GM19043 (cell line): ENCODE data around the gene RCCD1.
A peak's percentile ranks its signal among the peaks of the same experiment; 100 is the strongest.
"Not testable (repeated sequence)": the region's sequence is repeated elsewhere in the genome, so short reads cannot be mapped to it uniquely, and the experiment has no call there.

Experiments used
- ATAC-seq: cut with Tn5 transposase; IDR thresholded peaks from one replicate; pipeline ENCODE4 v1.9.1; 2021; ENCODE audit warnings: low read depth; ENCODE audit not compliant: unreplicated experiment

RCCD1 gene

DNA sequence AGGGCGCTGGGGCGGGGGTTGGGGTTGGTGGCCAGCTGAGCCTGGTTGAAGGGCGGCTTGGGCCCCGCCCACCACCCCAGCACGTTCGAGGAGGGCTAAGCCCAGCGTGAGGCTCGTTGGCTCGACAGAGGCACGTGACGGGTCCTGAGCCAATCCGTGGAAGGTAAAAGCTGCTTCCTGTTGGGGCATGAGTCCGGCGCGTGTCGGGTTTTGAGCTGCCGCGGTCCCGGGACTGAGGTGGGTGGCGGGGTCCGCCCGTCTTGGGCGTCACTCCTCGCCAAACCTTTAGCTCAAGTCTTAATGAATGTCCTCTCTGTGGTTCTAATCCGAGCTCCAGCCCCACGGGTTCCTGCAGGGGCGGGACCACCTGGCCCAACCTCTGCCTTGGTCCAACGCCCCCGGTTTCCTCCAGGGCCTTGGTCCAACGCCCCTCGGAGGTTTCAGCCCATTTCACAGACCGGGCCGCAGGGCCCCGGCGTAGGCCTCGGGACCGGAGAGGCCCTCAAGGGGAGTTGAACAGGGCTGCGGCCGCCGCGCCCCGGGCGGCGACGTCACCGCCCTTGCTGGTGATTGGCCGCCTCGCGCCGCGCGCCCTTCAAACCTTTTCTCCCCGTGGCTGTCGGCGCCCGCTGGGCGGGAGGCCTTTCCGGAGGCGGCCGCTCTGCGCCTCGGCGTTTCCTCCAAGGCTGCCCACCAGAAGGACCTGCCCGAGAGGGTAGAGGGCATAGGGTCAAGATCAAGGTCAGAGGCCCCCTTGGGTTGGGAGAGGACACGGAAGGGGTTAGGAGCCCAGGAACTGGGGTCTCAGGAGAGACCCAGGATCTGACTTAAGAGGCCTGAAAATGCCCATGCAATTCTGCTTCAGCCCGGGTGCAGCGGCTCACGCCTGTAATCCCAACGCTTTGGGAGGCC, at the start of gene RCCD1:
Gene RCCD1, plus strand, starts transcription at position 173 of the 912 bp plus-strand sequence. CDS start 1,851 bp downstream, outside the sequence.
- ATAC-seq: peak; percentile 94

DNA sequence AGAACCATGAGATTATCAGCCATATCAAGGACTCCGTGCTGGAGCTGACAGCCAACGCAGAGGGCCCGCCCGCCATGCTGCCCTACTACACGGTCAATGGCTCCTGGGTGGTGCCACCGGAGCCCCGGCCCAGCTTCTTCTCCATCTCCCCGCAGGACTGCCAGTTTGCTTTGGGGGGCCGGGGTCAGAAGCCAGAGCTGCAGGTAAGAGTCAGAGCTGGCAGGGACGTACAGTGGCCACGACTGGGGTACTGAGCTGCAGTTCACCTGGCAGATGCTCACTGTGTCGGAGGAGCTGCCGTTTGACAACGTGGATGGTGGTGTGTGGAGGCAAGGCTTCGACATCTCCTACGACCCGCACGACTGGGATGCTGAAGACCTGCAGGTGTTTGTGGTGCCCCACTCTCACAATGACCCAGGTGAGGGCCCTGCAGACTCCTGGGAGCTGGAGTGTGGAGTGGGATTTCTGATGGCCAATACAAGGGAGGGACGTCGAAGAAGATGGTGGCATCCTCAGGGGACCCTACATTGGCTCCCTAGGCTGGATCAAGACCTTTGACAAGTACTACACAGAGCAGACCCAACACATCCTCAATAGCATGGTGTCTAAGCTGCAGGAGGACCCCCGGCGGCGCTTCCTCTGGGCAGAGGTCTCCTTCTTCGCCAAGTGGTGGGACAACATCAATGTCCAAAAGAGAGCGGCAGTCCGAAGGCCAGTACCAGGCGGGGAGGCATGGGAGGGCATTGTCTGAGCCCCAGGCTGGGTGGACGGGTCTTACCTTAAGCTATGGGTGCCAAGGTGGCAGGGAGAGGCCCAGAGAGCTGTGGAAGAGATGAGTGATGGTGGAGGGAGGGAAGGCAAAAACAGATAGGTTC, 49.1 kb upstream of the RCCD1 start:
- no peak for ATAC-seq

DNA sequence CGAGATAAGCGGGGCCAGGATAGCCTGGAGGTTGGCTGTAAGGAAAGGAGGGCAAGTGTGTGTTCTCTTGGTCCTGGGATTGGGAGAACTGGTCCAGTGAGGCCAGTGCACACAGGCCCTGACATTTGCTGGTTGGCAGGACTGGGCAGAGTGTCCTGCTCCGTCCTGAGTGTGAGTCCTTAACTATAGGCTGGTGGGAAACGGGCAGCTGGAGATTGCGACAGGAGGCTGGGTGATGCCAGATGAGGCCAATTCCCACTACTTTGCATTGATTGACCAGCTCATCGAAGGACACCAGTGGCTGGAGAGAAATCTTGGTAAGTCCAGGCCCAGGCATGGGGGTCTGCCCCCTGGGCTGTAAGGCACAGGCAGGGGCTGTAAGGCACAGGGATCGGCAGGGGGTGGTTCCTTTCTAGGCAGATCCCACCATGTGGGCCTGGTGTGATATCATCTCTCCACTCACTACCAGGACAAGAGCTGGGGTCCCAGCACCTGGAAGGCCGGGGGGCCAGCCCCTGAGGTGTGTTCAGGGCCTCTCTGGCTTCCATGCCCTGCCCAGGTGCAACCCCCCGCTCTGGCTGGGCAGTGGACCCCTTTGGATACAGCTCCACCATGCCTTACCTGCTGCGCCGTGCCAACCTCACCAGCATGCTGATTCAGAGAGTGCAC, 48.4 kb upstream of the RCCD1 start:
- ATAC-seq: no peak

DNA sequence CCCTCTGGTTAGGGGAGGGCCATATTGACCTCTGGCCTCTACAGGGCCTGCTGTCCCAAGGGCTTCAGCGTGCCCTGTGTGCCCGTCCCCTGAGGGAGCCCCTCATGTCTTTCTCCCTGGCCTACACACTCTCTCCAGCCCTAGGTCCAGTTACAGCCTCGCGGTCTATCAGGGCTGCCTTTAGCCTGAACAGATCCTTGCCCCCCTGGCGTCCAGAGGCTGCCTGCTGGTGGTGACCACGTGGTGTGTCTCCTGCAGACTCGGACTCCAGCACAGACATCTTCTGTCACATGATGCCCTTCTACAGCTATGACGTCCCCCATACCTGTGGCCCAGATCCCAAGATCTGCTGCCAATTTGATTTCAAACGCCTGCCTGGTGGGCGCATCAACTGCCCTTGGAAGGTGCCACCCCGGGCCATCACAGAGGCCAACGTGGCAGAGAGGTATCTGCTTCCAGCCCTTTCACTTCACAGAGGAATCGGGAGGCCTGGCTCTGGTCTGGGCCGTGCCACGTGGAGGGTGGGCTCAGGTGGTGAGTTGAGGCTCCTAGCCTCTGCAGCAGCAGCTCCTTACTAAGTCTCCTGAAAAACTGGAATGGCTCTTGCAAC, 47.5 kb upstream of the RCCD1 start:
- ATAC-seq: no peak

DNA sequence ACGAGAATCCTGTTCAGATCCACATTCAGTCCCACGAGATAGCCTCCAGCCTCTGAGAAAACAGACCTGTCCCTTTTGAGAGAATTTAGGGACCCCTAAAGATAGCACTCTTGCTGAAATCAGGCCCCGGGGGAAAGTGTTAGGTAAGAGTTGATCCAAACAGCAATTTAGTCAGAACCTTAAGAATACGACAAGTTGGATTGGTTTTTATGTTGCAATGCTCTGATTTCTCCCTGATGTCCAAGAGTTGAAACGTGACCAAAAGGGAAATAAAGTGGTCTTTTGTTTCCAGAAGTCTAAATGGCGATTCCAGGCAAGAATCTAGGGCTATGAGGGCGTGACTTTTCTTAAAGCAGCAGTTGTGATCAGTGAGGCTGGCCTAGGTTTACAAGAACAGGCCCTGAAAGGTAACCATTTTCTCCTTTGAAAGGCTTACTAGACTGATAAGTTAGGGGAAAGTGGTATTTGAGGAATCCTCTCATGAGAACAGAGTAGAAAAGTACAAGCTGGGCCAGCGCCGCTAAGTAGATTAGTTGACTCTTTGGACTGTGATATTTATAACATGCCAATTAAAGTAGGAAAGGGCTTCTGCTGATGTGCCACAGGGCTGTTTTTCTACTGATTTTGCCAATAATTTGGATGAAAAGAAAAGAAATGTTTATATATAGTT, 46.7 kb upstream of the RCCD1 start:
- no peak for ATAC-seq

- ATAC-seq: not testable (repeated sequence)
Observed at GRCh38 chr15:90909449-90909848, 45.2 kb upstream of the RCCD1 start.

- no peak for ATAC-seq
Observed at GRCh38 chr15:90909976-90910375, 44.7 kb upstream of the RCCD1 start.

DNA sequence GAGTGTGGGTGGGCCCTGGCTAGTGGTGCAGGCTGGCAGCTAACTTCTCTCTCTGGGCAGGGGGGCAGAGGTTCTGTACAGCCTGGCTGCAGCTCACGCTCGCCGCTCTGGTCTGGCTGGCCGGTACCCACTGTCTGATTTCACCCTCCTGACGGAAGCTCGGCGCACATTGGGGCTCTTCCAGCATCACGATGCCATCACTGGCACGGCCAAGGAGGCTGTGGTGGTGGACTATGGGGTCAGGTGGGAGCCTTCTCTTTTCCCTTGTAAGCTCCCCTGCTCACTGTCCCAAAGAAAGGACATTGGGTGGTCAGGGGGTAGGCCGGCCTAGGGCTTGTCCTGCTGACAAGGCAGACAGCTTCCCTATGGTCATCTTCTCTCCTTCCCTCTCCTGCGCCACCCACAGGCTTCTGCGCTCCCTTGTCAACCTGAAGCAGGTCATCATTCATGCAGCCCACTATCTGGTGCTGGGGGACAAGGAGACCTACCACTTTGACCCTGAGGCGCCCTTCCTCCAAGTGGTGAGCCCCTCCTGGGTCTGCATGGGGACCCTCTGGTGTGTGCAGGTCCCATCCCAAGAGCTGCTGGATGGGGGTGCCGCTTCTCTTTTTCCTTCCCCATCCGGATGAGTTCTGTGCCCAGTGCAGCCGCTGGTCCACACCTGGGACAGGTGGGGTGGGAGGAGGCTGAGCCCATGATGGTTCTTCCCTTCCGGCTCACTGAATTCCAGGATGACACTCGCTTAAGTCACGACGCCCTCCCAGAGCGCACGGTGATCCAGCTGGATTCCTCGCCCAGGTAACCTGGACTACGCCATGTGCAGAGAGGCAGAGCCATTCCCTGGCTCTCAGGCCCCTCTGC, 44.0 kb upstream of the RCCD1 start:
- no peak for ATAC-seq

DNA sequence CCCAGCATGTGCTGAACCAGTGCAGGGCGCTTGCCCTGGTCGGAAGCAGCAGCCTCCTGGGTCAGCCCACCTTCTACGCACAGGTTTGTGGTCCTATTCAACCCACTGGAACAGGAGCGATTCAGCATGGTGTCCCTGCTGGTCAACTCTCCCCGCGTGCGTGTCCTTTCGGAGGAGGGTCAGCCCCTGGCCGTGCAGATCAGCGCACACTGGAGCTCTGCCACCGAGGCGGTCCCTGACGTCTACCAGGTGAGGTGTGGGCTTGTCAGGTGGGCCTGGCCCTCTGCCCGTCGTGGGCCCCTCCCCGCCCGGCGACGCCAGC, 43.4 kb upstream of the RCCD1 start:
- no peak for ATAC-seq

DNA sequence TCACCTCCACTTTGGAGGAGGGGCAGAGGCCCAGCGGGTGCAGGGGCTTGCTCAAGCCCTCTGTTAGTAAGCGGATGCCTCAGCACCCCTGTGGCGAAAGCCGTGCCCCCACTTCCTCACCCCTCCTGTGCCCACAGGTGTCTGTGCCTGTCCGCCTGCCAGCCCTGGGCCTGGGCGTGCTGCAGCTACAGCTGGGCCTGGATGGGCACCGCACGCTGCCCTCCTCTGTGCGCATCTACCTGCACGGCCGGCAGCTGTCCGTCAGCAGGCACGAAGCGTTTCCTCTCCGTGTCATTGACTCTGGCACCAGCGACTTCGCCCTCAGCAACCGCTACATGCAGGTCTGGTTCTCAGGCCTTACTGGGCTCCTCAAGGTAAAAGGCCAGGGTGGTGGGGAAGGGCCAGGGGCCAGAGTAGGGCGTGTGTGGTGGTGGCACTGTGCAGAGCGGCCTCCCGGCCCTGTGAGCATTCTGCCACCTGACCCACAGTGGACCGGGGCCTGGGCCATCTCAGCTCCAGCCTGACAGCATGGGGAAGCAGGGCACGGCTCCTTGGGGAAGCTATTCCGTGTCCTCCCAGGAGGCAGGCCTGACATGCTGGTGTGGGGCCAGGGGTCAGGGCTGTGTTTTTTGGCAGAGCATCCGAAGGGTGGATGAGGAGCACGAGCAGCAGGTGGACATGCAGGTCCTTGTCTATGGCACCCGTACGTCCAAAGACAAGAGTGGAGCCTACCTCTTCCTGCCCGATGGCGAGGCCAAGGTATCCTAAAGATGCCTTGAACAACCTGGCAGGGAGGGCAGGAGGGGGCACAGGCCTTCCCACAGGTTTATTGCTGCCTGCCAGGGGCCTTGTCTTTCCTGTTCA, 42.5 kb upstream of the RCCD1 start:
- no peak for ATAC-seq

DNA sequence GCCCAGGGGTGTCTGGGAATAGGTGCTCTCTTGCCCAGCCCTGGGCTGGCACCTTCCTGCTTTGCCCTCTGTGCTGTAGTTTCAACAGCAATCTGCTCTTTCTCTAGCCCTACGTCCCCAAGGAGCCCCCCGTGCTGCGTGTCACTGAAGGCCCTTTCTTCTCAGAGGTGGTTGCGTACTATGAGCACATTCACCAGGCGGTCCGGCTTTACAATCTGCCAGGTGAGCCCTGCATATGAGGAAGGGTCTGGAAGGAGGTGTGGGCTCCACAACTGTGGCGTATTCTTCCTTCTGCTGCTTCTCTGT, 42.0 kb upstream of the RCCD1 start:
- no peak for ATAC-seq

GRCh38 chr15:90913398-90913944, 41.2 kb upstream of the RCCD1 start:
- ATAC-seq: no peak

DNA sequence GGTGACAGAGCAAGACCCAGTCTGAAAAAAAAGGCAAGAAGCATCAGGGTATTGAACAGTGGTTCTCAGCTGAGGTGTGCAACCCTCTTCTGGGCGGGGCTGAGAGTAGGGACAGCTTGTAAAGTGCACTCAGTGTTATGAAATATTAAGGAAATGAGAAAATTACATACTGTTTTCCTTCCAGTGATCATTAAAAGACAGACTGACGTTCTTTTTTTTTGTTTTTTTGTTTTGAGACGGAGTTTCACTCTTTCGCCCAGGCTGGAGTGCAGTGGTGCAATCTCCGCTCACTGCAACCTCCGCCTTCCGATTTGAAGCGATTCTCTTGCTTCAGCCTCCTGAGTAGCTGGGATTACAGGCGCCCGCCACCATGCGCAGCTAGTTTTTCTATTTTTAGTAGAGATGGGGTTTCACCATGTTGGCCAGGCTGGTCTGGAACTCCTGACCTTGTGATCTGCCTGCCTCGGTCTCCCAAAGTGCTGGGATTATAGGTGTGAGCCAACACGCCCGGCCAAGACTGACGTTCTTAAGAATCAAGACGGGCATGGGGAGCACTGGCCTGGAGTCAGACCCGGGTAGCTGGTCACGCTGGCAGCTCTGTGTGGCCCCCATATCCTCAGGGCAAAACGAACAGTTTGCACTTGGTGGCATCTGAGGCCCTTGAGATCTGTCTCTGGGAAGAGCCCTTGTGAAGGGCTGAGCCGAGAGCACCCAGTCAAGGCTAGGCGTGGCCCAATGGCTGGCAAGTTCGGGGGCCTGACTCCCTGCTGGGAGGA, 40.2 kb upstream of the RCCD1 start:
- no peak for ATAC-seq

- ATAC-seq: no peak
Observed at GRCh38 chr15:90915216-90915807, 39.4 kb upstream of the RCCD1 start.

DNA sequence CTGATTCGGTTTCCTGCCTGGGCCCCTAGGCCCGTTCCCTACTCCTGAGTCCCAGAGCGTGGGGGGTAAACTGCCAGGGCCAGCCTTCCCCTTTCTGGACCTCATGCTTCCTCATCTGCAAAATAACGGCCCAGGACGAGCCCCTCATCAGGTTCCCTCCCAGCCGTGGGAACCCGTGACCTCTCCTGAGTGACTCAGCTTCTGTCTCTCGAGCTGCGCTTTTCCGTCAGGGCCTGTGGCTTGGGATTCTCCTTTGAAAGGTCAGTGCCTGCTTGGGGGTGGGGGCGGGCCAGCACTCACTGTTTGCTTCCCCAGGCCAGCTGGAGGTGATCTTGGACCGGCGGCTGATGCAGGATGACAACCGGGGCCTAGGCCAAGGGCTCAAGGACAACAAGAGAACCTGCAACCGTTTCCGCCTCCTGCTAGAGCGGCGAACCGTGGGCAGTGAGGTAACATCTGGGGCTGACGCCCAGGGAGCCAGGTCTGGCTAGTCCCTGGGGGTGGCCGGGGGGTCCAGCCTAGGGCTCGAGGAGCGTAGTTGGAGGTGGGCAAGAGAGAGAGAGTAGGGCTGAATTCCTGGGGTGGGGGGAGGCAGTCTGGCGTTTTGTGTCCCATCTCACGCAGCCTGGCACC, 38.8 kb upstream of the RCCD1 start:
- no peak for ATAC-seq

DNA sequence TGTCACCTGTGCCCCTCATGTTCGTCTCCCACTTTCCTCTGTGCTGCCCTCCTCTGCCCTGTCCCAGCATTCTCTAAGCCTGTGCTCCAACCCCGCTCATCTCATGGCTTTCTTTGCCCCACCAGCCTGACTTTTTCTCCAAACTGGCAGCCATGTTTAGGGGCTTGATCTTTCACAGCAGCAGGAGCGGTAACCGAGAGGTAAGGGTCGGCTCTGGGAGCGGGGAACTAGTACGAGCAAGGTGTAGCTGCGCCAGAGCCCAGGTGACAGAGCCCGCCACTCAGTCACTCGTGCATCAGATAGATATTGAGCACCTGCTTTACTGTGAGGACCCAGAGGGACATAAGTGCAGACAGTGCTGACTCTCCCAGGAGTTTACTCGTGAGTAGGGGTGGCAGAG, 38.2 kb upstream of the RCCD1 start:
- ATAC-seq: no peak

DNA sequence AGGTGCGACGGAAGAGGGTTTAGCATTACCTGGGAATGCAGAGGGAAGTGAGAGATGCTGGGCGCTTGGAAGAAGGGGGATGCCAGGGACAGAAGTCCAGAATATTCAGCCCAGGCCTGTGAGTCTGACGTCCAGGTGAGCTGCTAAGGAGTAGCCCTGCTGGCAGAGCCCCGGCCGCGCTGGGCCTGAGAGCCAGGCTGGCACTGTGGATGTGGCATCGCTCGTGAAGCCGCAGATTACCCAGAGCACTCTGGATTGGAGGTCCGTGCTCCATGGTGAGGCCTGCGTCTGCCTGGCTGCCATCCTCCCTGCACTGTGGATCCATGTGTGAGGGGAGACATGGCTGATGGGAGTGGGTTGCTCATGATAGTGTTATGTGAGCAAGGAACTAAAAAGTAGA, 37.1 kb upstream of the RCCD1 start:
- ATAC-seq: no peak
